GM12864 (cell line): ENCODE measurements around the gene VAV3.

Experiments
- DNase-seq: peaks from one replicate; pipeline ENCODE4 v3.0.0-alpha.2; 2011; ENCODE audit warnings: low read depth
- H3K4me3 ChIP-seq: 2 replicates; pipeline ENCODE4 v1.5.1; 2011; ENCODE audit warnings: mild to moderate bottlenecking, low read depth, low read length, control low read depth
- CTCF ChIP-seq: IDR thresholded peaks from 2 replicates; pipeline ENCODE4 v1.5.1; 2011; ENCODE audit warnings: low read depth, mild to moderate bottlenecking, moderate library complexity, low read length, control low read depth, inconsistent platforms; ENCODE audit errors: missing control alignments

Gene VAV3

GRCh38 chr1:107879346-107879745 lies 85.6 kb downstream of the VAV3 start:
- TF ChIP-seq CTCF = no peak
- H3K4me3 ChIP-seq = no peak overlapping the region
- no peak for DNase-seq

- no peak for DNase-seq
Observed at GRCh38 chr1:107877745-107878144, 87.2 kb downstream of the VAV3 start.

DNA sequence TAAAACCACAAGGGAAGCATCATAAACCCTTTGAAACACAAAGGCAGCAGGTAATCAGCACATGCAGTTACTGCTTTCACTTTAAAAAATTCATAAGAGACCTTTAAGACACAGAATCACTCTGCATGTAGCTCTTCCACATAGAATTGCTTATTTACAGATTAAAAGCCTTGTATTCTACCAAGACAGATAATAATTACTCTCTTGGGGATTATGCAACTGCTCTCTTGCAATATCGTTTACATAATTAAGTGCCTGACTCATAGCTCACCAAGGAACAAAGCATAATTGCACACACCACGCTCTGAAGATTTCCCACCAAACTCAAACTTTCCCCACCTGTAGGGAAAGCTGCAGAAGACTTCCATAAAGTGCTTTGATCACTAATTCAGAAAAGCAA lies 87.9 kb downstream of the VAV3 start:
- TF ChIP-seq CTCF = no peak
- DNase-seq = no peak
- H3K4me3 ChIP-seq = no peak overlapping the region

More at GRCh38 chr1:107877745-107878144, 87.2 kb downstream of the VAV3 start:
- H3K4me3 ChIP-seq = no peak overlapping the region
- TF ChIP-seq CTCF = no peak

- H3K4me3 ChIP-seq = no peak overlapping the region
- DNase-seq = no peak
Observed at GRCh38 chr1:107875689-107876088, 89.3 kb downstream of the VAV3 start.

GRCh38 chr1:107874221-107874620 lies 90.8 kb downstream of the VAV3 start:
- no peak for DNase-seq
- H3K4me3 ChIP-seq = no peak overlapping the region
- TF ChIP-seq CTCF = no peak

More at GRCh38 chr1:107875689-107876088, 89.3 kb downstream of the VAV3 start:
- TF ChIP-seq CTCF = no peak

DNA sequence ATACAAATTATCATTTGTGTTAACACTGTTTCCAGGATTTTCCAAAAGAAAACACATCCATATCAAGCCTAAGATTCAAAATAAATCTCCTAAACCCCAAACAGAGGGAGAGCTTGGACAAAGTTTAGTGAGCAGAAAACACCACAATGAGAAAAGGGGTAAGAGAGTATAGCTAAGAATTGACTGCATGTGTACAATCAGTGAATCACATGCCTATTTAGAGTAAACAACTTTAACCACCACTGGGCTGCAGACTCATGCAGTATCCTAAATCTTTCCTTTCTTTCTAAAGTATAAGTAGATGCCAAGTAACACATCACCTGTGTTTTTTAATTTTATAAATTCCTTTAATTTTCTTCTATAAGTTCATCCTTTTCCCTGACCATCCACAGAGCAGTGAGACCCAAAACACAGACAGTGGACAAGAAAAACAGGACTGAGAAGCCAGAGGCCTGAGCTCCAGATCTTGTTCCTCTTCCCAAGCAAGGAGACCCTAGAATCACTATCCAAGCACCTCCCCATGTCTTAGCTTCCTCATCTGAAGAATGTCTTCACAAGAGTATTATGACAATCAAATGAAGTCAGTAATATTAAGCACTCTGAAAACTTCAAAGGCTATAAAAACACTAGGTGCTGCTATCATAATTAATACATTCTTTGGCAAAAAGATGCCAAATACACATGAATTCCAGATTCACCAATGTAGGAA lies 93.1 kb downstream of the VAV3 start:
- TF ChIP-seq CTCF = no peak
- no peak overlapping the region for H3K4me3 ChIP-seq
- no peak for DNase-seq

GRCh38 chr1:107871259-107871658 lies 93.7 kb downstream of the VAV3 start:
- no peak for DNase-seq
- no peak for TF ChIP-seq CTCF
- no peak overlapping the region for H3K4me3 ChIP-seq
